Uterus (tissue), 2 donors: Measurements from ENCODE around the gene MARCHF9.

Source experiments
- CTCF ChIP-seq, 4 experiments: fragments of 200-600 bp in 2 of 4; fragments of 450-650 bp in 2 of 4; sonication (generic) in 2 of 4; IDR thresholded peaks; one replicate each; pipeline ENCODE4 v1.5.1; 2016 to 2019; ENCODE audit warnings: antibody characterized with exemption in 4 of 4, mild to moderate bottlenecking in 2 of 4, moderate library complexity in 1 of 4
- POLR2A ChIP-seq, 2 donors: fragments of 450-650 bp; IDR thresholded peaks; one replicate each; pipeline ENCODE4 v1.6.1; 2016; ENCODE audit warnings: antibody characterized with exemption in 2 of 2, mild to moderate bottlenecking in 1 of 2, moderate library complexity in 1 of 2

- TF ChIP-seq CTCF (IDR thresholded peaks at IDR 0.05) (no peak), POLR2A (IDR thresholded peaks at IDR 0.05) (no peak)
These were observed 27.0 kb upstream of the MARCHF9 start for GRCh38 chr12:57727758-57728395.
